Coronary artery (tissue), 2 donors: Measurements from ENCODE around the gene OXTR.

Experiments
- DNase-seq: peaks from one replicate; pipeline ENCODE4 v3.0.0-alpha.2; 2017; ENCODE audit warnings: low spot score
- H3K27ac ChIP-seq, 2 donors: fragments of 200-600 bp; sonication (generic); one replicate each; pipeline ENCODE4 v1.5.1; 2016 to 2019
- H3K4me3 ChIP-seq: fragments of 200-600 bp; sonication (generic); 2 replicates; pipeline ENCODE4 v1.5.1; 2016; ENCODE audit warnings: mild to moderate bottlenecking, moderate library complexity
- TF ChIP-seq, protein P1 (sequence below): fragments of 200-600 bp; sonication (generic); IDR thresholded peaks from one replicate; pipeline ENCODE4 v1.5.1; 2019; ENCODE audit warnings: antibody characterized with exemption

Gene OXTR

DNA sequence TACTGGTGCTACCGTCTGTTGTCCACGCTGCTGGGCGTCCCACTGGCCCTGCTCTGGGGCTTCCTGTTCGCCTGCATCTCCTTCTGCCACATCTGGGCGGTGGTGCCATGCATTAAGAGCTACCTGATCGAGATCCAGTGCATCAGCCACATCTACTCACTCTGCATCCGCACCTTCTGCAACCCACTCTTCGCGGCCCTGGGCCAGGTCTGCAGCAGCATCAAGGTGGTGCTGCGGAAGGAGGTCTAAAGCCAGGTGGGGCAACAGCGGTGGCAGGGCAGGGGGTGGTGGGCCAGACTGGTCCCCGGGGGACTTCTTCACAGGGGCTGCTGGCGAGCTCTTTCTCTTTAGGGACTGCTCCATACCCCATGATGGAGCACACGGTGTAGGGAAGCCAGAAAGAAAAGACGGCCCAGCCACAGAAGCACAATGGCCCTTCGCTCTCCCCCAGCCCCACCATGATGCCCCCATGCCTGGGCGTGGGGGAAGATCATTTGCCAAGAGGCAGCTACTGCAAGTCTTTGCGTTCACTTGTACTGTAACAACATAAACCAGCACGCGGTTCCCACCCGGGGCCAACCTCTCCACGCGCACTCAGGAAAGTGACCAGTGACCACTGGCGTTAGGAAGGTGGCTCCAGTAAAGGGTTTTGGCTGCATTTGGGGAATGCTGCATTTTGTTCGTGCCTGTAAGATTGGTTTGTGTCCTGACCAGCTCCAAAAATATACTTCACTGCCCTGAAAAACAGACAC, 23.6 kb downstream of the OXTR start:
- no peak overlapping the region for H3K4me3 ChIP-seq
- TF ChIP-seq, protein P1, sequence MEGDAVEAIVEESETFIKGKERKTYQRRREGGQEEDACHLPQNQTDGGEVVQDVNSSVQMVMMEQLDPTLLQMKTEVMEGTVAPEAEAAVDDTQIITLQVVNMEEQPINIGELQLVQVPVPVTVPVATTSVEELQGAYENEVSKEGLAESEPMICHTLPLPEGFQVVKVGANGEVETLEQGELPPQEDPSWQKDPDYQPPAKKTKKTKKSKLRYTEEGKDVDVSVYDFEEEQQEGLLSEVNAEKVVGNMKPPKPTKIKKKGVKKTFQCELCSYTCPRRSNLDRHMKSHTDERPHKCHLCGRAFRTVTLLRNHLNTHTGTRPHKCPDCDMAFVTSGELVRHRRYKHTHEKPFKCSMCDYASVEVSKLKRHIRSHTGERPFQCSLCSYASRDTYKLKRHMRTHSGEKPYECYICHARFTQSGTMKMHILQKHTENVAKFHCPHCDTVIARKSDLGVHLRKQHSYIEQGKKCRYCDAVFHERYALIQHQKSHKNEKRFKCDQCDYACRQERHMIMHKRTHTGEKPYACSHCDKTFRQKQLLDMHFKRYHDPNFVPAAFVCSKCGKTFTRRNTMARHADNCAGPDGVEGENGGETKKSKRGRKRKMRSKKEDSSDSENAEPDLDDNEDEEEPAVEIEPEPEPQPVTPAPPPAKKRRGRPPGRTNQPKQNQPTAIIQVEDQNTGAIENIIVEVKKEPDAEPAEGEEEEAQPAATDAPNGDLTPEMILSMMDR, result no peak
- no peak for DNase-seq
- H3K27ac ChIP-seq, result no peak overlapping the region

DNA sequence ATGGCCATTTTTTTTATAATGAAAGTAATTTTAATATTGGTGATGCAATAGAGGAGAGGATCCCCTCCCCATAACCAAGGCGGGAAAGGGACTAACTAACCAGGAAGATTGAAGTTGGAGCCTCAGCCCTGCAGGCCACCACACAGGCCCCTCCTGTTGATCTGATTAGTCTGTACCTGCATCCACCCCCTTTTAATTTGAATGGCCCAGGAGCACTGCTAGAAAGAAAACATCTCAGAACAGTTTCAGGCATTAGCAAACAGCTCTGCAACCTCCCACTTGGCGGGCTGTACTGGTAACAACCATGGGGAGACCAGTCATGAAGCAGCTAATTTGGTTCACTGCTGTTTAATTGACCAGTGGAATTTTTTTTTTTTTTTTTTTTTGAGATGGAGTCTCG, 25.5 kb downstream of the OXTR start:
- no peak for DNase-seq
- TF ChIP-seq, protein P1, result no peak
- no peak overlapping the region for H3K4me3 ChIP-seq
- no peak overlapping the region for H3K27ac ChIP-seq

DNA sequence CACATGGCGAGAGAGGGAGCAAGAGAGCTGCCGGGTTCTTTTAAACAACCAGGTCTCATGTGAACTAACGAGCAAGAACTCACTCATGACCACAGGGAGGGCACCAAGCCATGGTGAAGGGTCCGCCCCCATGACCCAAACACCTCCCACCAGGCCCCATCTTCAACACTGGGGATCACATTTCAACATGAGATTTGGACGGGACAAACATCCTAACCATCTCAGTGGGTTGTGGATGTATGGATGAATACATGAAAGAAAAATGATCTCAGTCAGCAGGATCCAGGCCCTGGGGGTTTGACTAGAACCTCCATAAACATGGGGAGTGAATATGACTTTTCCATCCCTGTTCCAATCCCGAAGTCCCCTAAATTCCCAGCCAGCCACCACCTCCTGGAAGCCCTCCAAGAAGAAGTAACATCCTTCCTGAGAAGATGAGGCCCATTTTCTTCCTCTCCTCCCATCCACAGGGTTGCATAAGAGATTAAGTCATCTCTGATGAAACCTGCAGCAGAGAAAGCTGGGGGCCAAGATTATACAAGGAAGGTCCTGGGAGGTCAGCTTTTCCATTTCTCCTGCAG, 26.3 kb downstream of the OXTR start:
- TF ChIP-seq, protein P1, result no peak
- Histone ChIP-seq H3K4me3 (no peak overlapping the region), H3K27ac (no peak overlapping the region)
- no peak for DNase-seq

DNA sequence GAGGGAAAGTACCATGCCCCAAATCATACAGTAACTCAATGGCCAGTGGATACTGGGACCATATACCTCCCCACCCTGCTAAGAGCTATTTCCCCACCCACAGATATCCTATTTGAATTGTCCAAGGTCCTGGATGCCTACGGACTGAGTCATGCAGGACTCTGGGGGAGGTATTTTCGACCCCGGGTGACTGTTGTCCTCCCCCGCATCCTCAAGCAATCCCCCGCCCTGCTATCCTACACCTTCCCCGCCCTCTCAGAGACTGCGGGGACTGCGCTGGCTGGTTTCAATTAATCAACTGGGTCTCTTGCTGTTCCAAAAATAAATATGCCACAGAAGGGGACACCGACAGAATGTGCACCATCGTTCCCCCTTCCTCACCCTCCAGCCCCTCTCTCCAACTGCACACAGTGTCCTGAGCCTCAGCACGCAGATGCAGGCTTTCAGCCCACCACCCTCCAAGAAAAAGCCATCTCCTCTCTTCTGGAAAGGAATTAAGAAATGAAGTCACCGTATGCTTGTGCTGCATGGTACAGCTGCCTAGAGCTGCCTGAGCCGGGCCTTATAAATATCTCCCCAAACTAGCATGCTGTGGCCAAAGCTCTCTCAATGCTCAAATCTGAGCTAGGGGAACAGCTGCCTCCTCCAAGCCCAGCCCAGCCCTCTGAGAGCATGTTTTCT, 27.7 kb downstream of the OXTR start:
- no peak overlapping the region for H3K27ac ChIP-seq
- peak overlapping the region; percentile 38 for H3K4me3 ChIP-seq
- DNase-seq, result no peak
- TF ChIP-seq, protein P1, result no peak

DNA sequence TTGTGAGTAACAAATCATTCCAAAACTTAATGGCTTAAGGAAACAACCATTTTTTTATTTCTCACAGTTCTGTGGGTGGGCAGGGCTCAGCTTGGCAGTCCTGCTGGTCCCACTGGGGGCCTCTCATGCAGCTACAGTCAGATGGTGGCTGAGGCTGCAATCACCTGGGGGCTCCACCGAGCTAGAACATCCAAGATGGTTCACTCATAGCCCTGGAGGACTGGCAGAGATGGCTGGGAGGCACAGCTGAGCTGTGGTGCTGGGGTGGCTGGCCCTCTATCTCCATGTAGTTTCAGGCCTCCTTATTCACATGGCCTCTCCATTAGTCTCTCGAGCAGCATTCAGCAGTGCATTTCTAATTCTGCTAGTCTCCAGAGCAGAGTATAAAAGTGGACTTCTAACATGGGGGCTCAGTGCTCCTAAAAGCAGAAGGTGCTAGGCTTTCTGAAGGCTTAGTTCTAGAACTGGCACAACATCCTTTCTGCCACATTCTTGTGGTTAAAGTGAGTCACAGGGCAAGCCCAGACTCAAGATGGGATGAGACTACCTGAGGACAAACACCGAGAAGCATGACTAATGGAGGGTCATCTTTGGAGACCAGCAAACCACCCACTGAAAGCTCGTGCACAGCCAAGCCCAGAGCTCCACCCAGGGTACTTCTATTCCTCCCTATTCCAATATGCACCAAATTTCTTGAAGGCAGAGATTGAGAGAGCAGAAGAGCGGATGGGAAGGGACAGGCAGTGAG, 29.5 kb downstream of the OXTR start:
- H3K27ac ChIP-seq, result no peak overlapping the region
- no peak overlapping the region for H3K4me3 ChIP-seq
- TF ChIP-seq, protein P1, result no peak
- no peak for DNase-seq

DNA sequence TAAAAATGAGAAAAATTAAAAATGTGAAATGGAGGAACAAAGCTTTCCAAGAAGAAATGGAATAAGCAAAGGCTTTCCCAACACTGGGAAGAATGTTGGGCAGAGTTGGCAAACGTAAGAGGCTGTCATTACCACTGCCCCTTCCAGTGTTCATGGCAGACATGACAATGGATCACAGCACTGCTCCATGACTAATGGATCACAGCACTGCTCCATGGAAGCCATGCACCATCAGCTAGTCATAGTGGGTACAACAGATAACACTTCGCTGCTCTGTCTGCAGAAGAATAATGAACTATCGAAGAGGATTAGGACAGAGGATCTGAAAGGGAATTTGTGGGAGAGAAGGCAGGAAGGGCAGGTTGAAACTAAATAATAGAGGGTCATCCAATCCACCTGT, 30.8 kb downstream of the OXTR start:
- TF ChIP-seq, protein P1, result no peak
- DNase-seq, result no peak
- Histone ChIP-seq H3K4me3 (no peak overlapping the region), H3K27ac (no peak overlapping the region)
